Right renal cortex interstitium (tissue), 3 donors: ENCODE measurements around the gene RAPSN. TPM values are rescaled to one million over a fixed set of nuclear protein-coding genes. Genes with fewer than 3 reads are reported as not detected.

Experiments
- DNase-seq, 3 donors: peaks; one replicate each; pipeline ENCODE4 v3.0.0-alpha.2; 2013; ENCODE audit warnings: low read depth in 3 of 3, low spot score in 2 of 3
- polyA plus RNA-seq, 3 donors: library from polyadenylated mRNA; unstranded; fragments of 120-200 nt; gene quantifications; one replicate each; pipeline ENCODE4 v1.2.1, GENCODE V29; 2013; ENCODE audit not compliant: insufficient read length in 3 of 3

Gene RAPSN
- polyA plus RNA-seq, 3 donors: 0.13 to 0.14 TPM; not detected in 1

- no peak for DNase-seq
Measured at GRCh38 chr11:47393163-47394049, 55.5 kb downstream of the RAPSN start.

GRCh38 chr11:47392546-47393162 lies 56.3 kb downstream of the RAPSN start:
- DNase-seq: no peak

- no peak for DNase-seq
Measured at GRCh38 chr11:47391711-47392432, 57.1 kb downstream of the RAPSN start.

GRCh38 chr11:47391077-47391583 lies 57.8 kb downstream of the RAPSN start:
- no peak for DNase-seq

GRCh38 chr11:47390422-47390760 lies 58.5 kb downstream of the RAPSN start:
- no peak for DNase-seq

GRCh38 chr11:47389577-47390421 lies 59.1 kb downstream of the RAPSN start:
- DNase-seq: no peak

GRCh38 chr11:47388697-47389576 lies 60.0 kb downstream of the RAPSN start:
- no peak for DNase-seq

GRCh38 chr11:47387944-47388696 lies 60.8 kb downstream of the RAPSN start:
- DNase-seq: no peak

Other genes starting within 250 kb of the RAPSN start
- gene DDB2, start 234.2 kb downstream of the RAPSN start, polyA plus RNA-seq: 10 to 100 TPM; 20.8 to 24.2 (median 21.0) TPM
- gene ACP2, start 200.3 kb downstream of the RAPSN start, polyA plus RNA-seq: 10 to 100 TPM; 48.0 to 55.0 (median 51.8) TPM
- 10 to 100 TPM; 36.1 to 39.6 (median 39.2) TPM for gene NR1H3, start 191.1 kb downstream of the RAPSN start, polyA plus RNA-seq
- gene MADD, start 179.0 kb downstream of the RAPSN start, polyA plus RNA-seq: 10 to 100 TPM; 36.5 to 37.9 (median 37.8) TPM
- under 1 TPM; 0.08 to 0.64 (median 0.18) TPM for gene MYBPC3, start 96.4 kb downstream of the RAPSN start, polyA plus RNA-seq
- 1 to 10 TPM; 2.5 to 3.7 (median 2.9) TPM for gene SPI1, start 70.6 kb downstream of the RAPSN start, polyA plus RNA-seq
- 10 to 100 TPM; 37.3 to 45.0 (median 39.8) TPM for gene SLC39A13, start 40.5 kb downstream of the RAPSN start, polyA plus RNA-seq
- gene PSMC3, start 22.7 kb downstream of the RAPSN start, polyA plus RNA-seq: 100 to 1,000 TPM; 175 to 194 (median 176) TPM
- gene CELF1, start 104.0 kb upstream of the RAPSN start, polyA plus RNA-seq: 10 to 100 TPM; 92.7 to 99.4 (median 98.1) TPM
- 10 to 100 TPM; 51.6 to 61.4 (median 55.3) TPM for gene PTPMT1, start 116.5 kb upstream of the RAPSN start, polyA plus RNA-seq
- 10 to 100 TPM; 28.4 to 30.0 (median 29.8) TPM for gene KBTBD4, start 129.8 kb upstream of the RAPSN start, polyA plus RNA-seq
- 100 to 1,000 TPM; 162 to 168 (median 166) TPM for gene NDUFS3, start 129.9 kb upstream of the RAPSN start, polyA plus RNA-seq
- under 1 TPM in 2 of 3 donors, not detected in 1; 0.19 to 0.40 TPM for gene FAM180B, start 137.5 kb upstream of the RAPSN start, polyA plus RNA-seq
- 1 to 10 TPM; 4.5 to 6.3 (median 5.3) TPM for gene C1QTNF4, start 145.3 kb upstream of the RAPSN start, polyA plus RNA-seq
- gene MTCH2, start 193.4 kb upstream of the RAPSN start, polyA plus RNA-seq: 100 to 1,000 TPM; 121 to 136 (median 132) TPM